ENCODE results near the gene NDUFC2.
"Not testable (repeated sequence)": the region's sequence is repeated elsewhere in the genome, so short reads cannot be mapped to it uniquely, and the experiment has no call there.

The NDUFC2 gene

GRCh38 chr11:78060533-78060932, 19.1 kb downstream of the NDUFC2 start:
- no peak for DNase-seq (ENCODE audit: extremely low spot score)
- no peak for TF ChIP-seq CTCF (IDR thresholded peaks at IDR 0.05; ENCODE audit: control extremely low read depth, extremely low read depth, low read depth, missing control alignments)
- POLR2A ChIA-PET, result interaction anchor here (0.7 kb wide), 1 partner anchor 12 kb away, joined by 8 read pairs; no protein-coding TSS in a partner anchor
- CTCF ChIA-PET, result interaction anchor here (1.3 to 1.9 kb wide), 3 partner anchors 13 to 19 kb away, joined by 3 to 7 read pairs (median 5); partner anchors contain the start of gene NDUFC2

- DNase-seq (ENCODE audit: extremely low spot score); POLR2A ChIA-PET: not testable (repeated sequence)
- CTCF ChIA-PET, result interaction anchor here (1.1 to 1.7 kb wide), 4 partner anchors 14 to 20 kb away, joined by 3 to 5 read pairs (median 3); partner anchors contain the start of gene NDUFC2
Observed at GRCh38 chr11:78059749-78060328, 19.8 kb downstream of the NDUFC2 start.

- ChIA-PET POLR2A (no interaction called here), CTCF (interaction anchor here (6.4 kb wide), 1 partner anchor 13 kb away, joined by 50 read pairs; no protein-coding TSS in a partner anchor)
- no peak for DNase-seq (ENCODE audit: extremely low spot score)
- TF ChIP-seq CTCF (IDR thresholded peaks at IDR 0.05; ENCODE audit: control extremely low read depth, extremely low read depth, low read depth, missing control alignments), result no peak
Observed at GRCh38 chr11:78057462-78058055, 22.1 kb downstream of the NDUFC2 start.

GRCh38 chr11:78056093-78056492, 23.6 kb downstream of the NDUFC2 start:
- TF ChIP-seq CTCF (IDR thresholded peaks at IDR 0.05; ENCODE audit: control extremely low read depth, extremely low read depth, low read depth, missing control alignments), result no peak
- ChIA-PET CTCF (interaction anchor here (1.5 to 6.4 kb wide), 2 partner anchors 12 to 16 kb away, joined by 5 to 50 read pairs; no protein-coding TSS in a partner anchor), POLR2A (no interaction called here)
- DNase-seq (ENCODE audit: extremely low spot score), result no peak

- ChIA-PET CTCF (interaction anchor here (1.5 to 6.4 kb wide), 2 partner anchors 11 to 15 kb away, joined by 5 to 50 read pairs; no protein-coding TSS in a partner anchor), POLR2A (no interaction called here)
Observed at GRCh38 chr11:78054971-78055370, 24.7 kb downstream of the NDUFC2 start.

GRCh38 chr11:78050964-78051831, 28.5 kb downstream of the NDUFC2 start:
- ChIA-PET CTCF (no interaction called here), POLR2A (interaction anchor here (1.1 to 1.2 kb wide), 2 partner anchors 17 to 57 kb away, joined by 3 to 4 read pairs; partner anchors contain the start of gene INTS4)
- no peak for TF ChIP-seq CTCF (IDR thresholded peaks at IDR 0.05; ENCODE audit: control extremely low read depth, extremely low read depth, low read depth, missing control alignments)
- DNase-seq (ENCODE audit: extremely low spot score), result no peak

More at GRCh38 chr11:78054971-78055370, 24.7 kb downstream of the NDUFC2 start:
- DNase-seq (ENCODE audit: extremely low spot score), result no peak
- no peak for TF ChIP-seq CTCF (IDR thresholded peaks at IDR 0.05; ENCODE audit: control extremely low read depth, extremely low read depth, low read depth, missing control alignments)
